Measurements from ENCODE around the gene RAB6D.
"Not testable (repeated sequence)": the region's sequence is repeated elsewhere in the genome, so short reads cannot be mapped to it uniquely, and the experiment has no call there.

Gene RAB6D

GRCh38 chr2:131363703-131364186 is at the start of gene RAB6D:
Gene RAB6D (minus strand): TSS chr2:131364168. CDS start chr2:131363720, 448 bp downstream.
- not testable (repeated sequence) for DNase-seq

- DNase-seq = no peak
Observed at GRCh38 chr2:131413148-131413747, 49.3 kb upstream of the RAB6D start.

- DNase-seq = no peak
Observed at GRCh38 chr2:131410173-131410572, 46.2 kb upstream of the RAB6D start.

GRCh38 chr2:131408778-131409177 is 44.8 kb upstream of the RAB6D start:
- DNase-seq = no peak

GRCh38 chr2:131408207-131408606 is 44.2 kb upstream of the RAB6D start:
- no peak for DNase-seq

GRCh38 chr2:131404753-131405152 is 40.8 kb upstream of the RAB6D start:
- DNase-seq = no peak

- DNase-seq = no peak
Observed at GRCh38 chr2:131402320-131403039, 38.5 kb upstream of the RAB6D start.

GRCh38 chr2:131400849-131401248 is 36.9 kb upstream of the RAB6D start:
- DNase-seq = no peak

- not testable (repeated sequence) for DNase-seq
Observed at GRCh38 chr2:131400441-131400840, 36.5 kb upstream of the RAB6D start.

GRCh38 chr2:131396209-131396608 is 32.2 kb upstream of the RAB6D start:
- not testable (repeated sequence) for DNase-seq

GRCh38 chr2:131395024-131395645 is 31.2 kb upstream of the RAB6D start:
- DNase-seq = not testable (repeated sequence)

GRCh38 chr2:131394147-131394931 is 30.4 kb upstream of the RAB6D start:
- no peak for DNase-seq

GRCh38 chr2:131391953-131392352 is 28.0 kb upstream of the RAB6D start:
- not testable (repeated sequence) for DNase-seq

GRCh38 chr2:131391471-131391870 is 27.5 kb upstream of the RAB6D start:
- not testable (repeated sequence) for DNase-seq

- not testable (repeated sequence) for DNase-seq
Observed at GRCh38 chr2:131390495-131391130, 26.6 kb upstream of the RAB6D start.

- no peak for DNase-seq
Observed at GRCh38 chr2:131389657-131390056, 25.7 kb upstream of the RAB6D start.

- DNase-seq = not testable (repeated sequence)
Observed at GRCh38 chr2:131388834-131389233, 24.9 kb upstream of the RAB6D start.

- DNase-seq = not testable (repeated sequence)
Observed at GRCh38 chr2:131373111-131373510, 9.1 kb upstream of the RAB6D start.

- no peak for DNase-seq
Observed at GRCh38 chr2:131369954-131370353, 6.0 kb upstream of the RAB6D start.

GRCh38 chr2:131368493-131369066 is 4.6 kb upstream of the RAB6D start:
- DNase-seq = not testable (repeated sequence)

- no peak for DNase-seq
Observed at GRCh38 chr2:131367352-131367751, 3.4 kb upstream of the RAB6D start.

- no peak for DNase-seq
Observed at GRCh38 chr2:131366643-131367042, 2.7 kb upstream of the RAB6D start.

All from 8988T (cell line).